ENCODE results near the gene FRMD5. TPM values are rescaled to one million over a fixed set of nuclear protein-coding genes. Genes with fewer than 3 reads are reported as not detected.
"Not testable (repeated sequence)": the region's sequence is repeated elsewhere in the genome, so short reads cannot be mapped to it uniquely, and the experiment has no call there.

Gene FRMD5
- total RNA-seq, 4 donors from 2014 or later, result 0.40 to 1.5 (median 1.1) TPM; not detected in 1

- no peak overlapping the region for H3K27ac ChIP-seq
- no peak for TF ChIP-seq POLR2AphosphoS5 (IDR thresholded peaks at IDR 0.05)
- no peak for TF ChIP-seq CTCF (IDR thresholded peaks at IDR 0.05)
- TF ChIP-seq POLR2A (IDR thresholded peaks at IDR 0.05), result no peak
- in situ Hi-C loops (cut with MboI; ENCODE audit: low pct_ligation_motif_present in 1 of 4, low pct_unique_long_range_greater_than_20kb in 1 of 4, low sequenced_read_pairs in 3 of 4), result no loop called here
- no peaks in the 10 kb centered on the region for H3K27me3 ChIP-seq
- no peaks in the 10 kb centered on the region for H3K4me1 ChIP-seq
- intact Hi-C loops (cut with DNase I; ENCODE audit: low total_unique reads), result no loop called here
- no peak for DNase-seq
- no peaks in the 10 kb centered on the region for H3K9me3 ChIP-seq
- no peaks in the 10 kb centered on the region for H3K36me3 ChIP-seq
- WGBS, 2 donors (ENCODE audit: low coverage in 1 of 2), result 75 to 88% methylated on average over 2 of the region's 2 CpGs
- no peak overlapping the region for H3K4me3 ChIP-seq
Measured at GRCh38 chr15:43871835-43872234, 323.2 kb downstream of the FRMD5 start.

- H3K4me1 ChIP-seq, result no peaks in the 10 kb centered on the region
- TF ChIP-seq CTCF (IDR thresholded peaks at IDR 0.05) (no peak), POLR2AphosphoS5 (IDR thresholded peaks at IDR 0.05) (no peak), POLR2A (IDR thresholded peaks at IDR 0.05) (no peak), EP300 (IDR thresholded peaks at IDR 0.05; ENCODE audit: low read depth) (no peak)
- H3K27ac ChIP-seq, result no peak overlapping the region
- no peak overlapping the region for H3K4me3 ChIP-seq
- in situ Hi-C loops (cut with MboI; ENCODE audit: low pct_ligation_motif_present in 1 of 4, low pct_unique_long_range_greater_than_20kb in 1 of 4, low sequenced_read_pairs in 3 of 4) (no loop called here), intact Hi-C loops (cut with DNase I; ENCODE audit: low total_unique reads) (no loop called here)
- H3K27me3 ChIP-seq, result no peaks in the 10 kb centered on the region
- H3K9me3 ChIP-seq, result no peaks in the 10 kb centered on the region
- WGBS, 2 donors (ENCODE audit: low coverage in 1 of 2), result 83 to 100% methylated on average over 2 of the region's 2 CpGs
- no peak for DNase-seq
- no peaks in the 10 kb centered on the region for H3K36me3 ChIP-seq
Measured at GRCh38 chr15:43868406-43868805, 326.7 kb downstream of the FRMD5 start.

- peak; percentile 48 for DNase-seq
- H3K4me1 ChIP-seq, result no peaks in the 10 kb centered on the region
- no peaks in the 10 kb centered on the region for H3K27me3 ChIP-seq
- in situ Hi-C loops (cut with MboI; ENCODE audit: low pct_ligation_motif_present in 1 of 4, low pct_unique_long_range_greater_than_20kb in 1 of 4, low sequenced_read_pairs in 3 of 4) (no loop called here), intact Hi-C loops (cut with DNase I; ENCODE audit: low total_unique reads) (no loop called here)
- H3K27ac ChIP-seq, result no peak overlapping the region
- no peaks in the 10 kb centered on the region for H3K9me3 ChIP-seq
- H3K4me3 ChIP-seq, result no peak overlapping the region
- H3K36me3 ChIP-seq, result no peaks in the 10 kb centered on the region
- WGBS, 2 donors (ENCODE audit: low coverage in 1 of 2), result 42 to 64% methylated on average over 4 to 5 of the region's 5 CpGs
- TF ChIP-seq POLR2A (IDR thresholded peaks at IDR 0.05) (no peak), POLR2AphosphoS5 (IDR thresholded peaks at IDR 0.05) (no peak), EP300 (IDR thresholded peaks at IDR 0.05; ENCODE audit: low read depth) (no peak), CTCF (IDR thresholded peaks at IDR 0.05) (no peak)
Measured at GRCh38 chr15:43867096-43867495, 328.0 kb downstream of the FRMD5 start.

GRCh38 chr15:43866636-43867035, 328.4 kb downstream of the FRMD5 start:
- H3K36me3 ChIP-seq; intact Hi-C loops (cut with DNase I; ENCODE audit: low total_unique reads); in situ Hi-C loops (cut with MboI; ENCODE audit: low pct_ligation_motif_present in 1 of 4, low pct_unique_long_range_greater_than_20kb in 1 of 4, low sequenced_read_pairs in 3 of 4); H3K27me3 ChIP-seq; H3K4me1 ChIP-seq; H3K9me3 ChIP-seq; H3K4me3 ChIP-seq; H3K27ac ChIP-seq; DNase-seq: not testable (repeated sequence)
- WGBS, 2 donors (ENCODE audit: low coverage in 1 of 2), result 90 to 95% methylated on average over 2 to 10 of the region's 10 CpGs

- H3K27ac ChIP-seq, result no peak overlapping the region
- peaks cover 0 to 6% (median 0%) of the 10 kb centered on the region in 4 donors for H3K36me3 ChIP-seq
- in situ Hi-C loops (cut with MboI; ENCODE audit: low pct_ligation_motif_present in 1 of 4, low pct_unique_long_range_greater_than_20kb in 1 of 4, low sequenced_read_pairs in 3 of 4) (no loop called here), intact Hi-C loops (cut with DNase I; ENCODE audit: low total_unique reads) (no loop called here)
- H3K4me3 ChIP-seq, result no peak overlapping the region
- WGBS, 2 donors (ENCODE audit: low coverage in 1 of 2), result 75 to 80% methylated on average over 4 of the region's 4 CpGs
- no peaks in the 10 kb centered on the region for H3K4me1 ChIP-seq
- no peak for TF ChIP-seq CTCF (IDR thresholded peaks at IDR 0.05)
- no peak for TF ChIP-seq POLR2AphosphoS5 (IDR thresholded peaks at IDR 0.05)
- TF ChIP-seq POLR2A (IDR thresholded peaks at IDR 0.05), result no peak
- TF ChIP-seq EP300 (IDR thresholded peaks at IDR 0.05; ENCODE audit: low read depth), result no peak
- no peaks in the 10 kb centered on the region for H3K27me3 ChIP-seq
- H3K9me3 ChIP-seq, result no peaks in the 10 kb centered on the region
- DNase-seq, result no peak
Measured at GRCh38 chr15:43859546-43859945, 335.5 kb downstream of the FRMD5 start.
